Measurements from ENCODE around the gene SLC15A1. TPM values are rescaled to one million over a fixed set of nuclear protein-coding genes. Genes with fewer than 3 reads are reported as not detected.

SLC15A1 gene
- total RNA-seq, 1 experiment from 2014 or later = 1.9 TPM

DNA sequence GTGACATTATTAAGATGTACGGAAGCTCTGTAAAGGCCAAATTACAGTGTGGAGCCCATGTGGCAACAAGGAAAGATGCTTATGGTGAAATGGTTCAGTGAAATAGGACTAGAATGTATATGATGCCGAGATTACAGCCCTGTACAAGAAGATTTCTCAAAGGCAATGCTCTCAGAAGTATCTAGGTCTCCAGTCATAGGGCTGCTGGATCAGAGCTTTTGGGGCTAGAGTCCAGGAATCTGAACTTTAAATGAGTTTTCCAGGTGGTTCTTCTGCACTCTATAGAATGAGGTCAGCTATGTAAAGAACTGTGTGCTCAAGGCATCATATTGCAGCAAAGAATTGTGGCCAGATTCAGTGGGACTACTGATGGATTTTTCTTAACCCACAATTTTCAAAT, 100.2 kb downstream of the SLC15A1 start:
- no peak overlapping the region for H3K4me3 Mint-ChIP-seq
- no peak overlapping the region for H3K4me2 ChIP-seq (ENCODE audit: insufficient read depth, insufficient read length, low read length)
- H3K36me3 Mint-ChIP-seq (ENCODE audit: insufficient read depth in 1 of 3, low read depth in 3 of 3) = no peaks in the 10 kb centered on the region
- H2BK120ac ChIP-seq (ENCODE audit: low read depth, low read length, poor library complexity, severe bottlenecking) = no peak overlapping the region
- no peak overlapping the region for H2BK5ac ChIP-seq (ENCODE audit: insufficient read length, low read length)
- H3T11ph ChIP-seq (ENCODE audit: low read length) = no peak overlapping the region
- H3K23ac ChIP-seq (ENCODE audit: insufficient read length, low read depth, low read length) = no peak overlapping the region
- H4K5ac ChIP-seq (ENCODE audit: insufficient read length, low read depth, low read length) = no peak overlapping the region
- no peak overlapping the region for H2AK5ac ChIP-seq (ENCODE audit: insufficient read length, low read length)
- H3K79me1 ChIP-seq (ENCODE audit: insufficient read depth, low read depth, low read length, poor library complexity, severe bottlenecking) = no peaks in the 10 kb centered on the region
- H2BK15ac ChIP-seq (ENCODE audit: low read depth, low read length) = no peak overlapping the region
- no peak overlapping the region for H4K8ac ChIP-seq (replicated peaks; ENCODE audit: insufficient read length, low read depth, low read length)
- H3K9ac ChIP-seq (ENCODE audit: extremely low read depth, insufficient read length, low read length) = no peak overlapping the region
- no peak overlapping the region for H2BK20ac ChIP-seq (ENCODE audit: low read depth, low read length, poor library complexity, severe bottlenecking)
- no CpG with 5 or more reads among the region's 2 CpGs for whole genome bisulfite sequencing (ENCODE audit: extremely low coverage, insufficient read length, low lambda C conversion rate)
- no peak overlapping the region for H3K27ac Mint-ChIP-seq
- no peak overlapping the region for H3K14ac ChIP-seq (ENCODE audit: insufficient read depth, low read length)
- peaks cover 3% of the 10 kb centered on the region; the same call in 1 of the 2 replicates for H3K27me3 Mint-ChIP-seq (ENCODE audit: low read depth)
- TF ChIP-seq, protein P1, sequence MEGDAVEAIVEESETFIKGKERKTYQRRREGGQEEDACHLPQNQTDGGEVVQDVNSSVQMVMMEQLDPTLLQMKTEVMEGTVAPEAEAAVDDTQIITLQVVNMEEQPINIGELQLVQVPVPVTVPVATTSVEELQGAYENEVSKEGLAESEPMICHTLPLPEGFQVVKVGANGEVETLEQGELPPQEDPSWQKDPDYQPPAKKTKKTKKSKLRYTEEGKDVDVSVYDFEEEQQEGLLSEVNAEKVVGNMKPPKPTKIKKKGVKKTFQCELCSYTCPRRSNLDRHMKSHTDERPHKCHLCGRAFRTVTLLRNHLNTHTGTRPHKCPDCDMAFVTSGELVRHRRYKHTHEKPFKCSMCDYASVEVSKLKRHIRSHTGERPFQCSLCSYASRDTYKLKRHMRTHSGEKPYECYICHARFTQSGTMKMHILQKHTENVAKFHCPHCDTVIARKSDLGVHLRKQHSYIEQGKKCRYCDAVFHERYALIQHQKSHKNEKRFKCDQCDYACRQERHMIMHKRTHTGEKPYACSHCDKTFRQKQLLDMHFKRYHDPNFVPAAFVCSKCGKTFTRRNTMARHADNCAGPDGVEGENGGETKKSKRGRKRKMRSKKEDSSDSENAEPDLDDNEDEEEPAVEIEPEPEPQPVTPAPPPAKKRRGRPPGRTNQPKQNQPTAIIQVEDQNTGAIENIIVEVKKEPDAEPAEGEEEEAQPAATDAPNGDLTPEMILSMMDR (conservative IDR thresholded peaks at IDR 0.05) = no peak
- no peaks in the 10 kb centered on the region for H4K20me1 ChIP-seq (ENCODE audit: control insufficient read depth, insufficient read depth, insufficient read length)
- H4K91ac ChIP-seq (ENCODE audit: insufficient read length, low read depth, low read length) = no peak overlapping the region
- no peaks in the 10 kb centered on the region for H3K79me2 ChIP-seq (ENCODE audit: insufficient read depth, low read length)
- no peak overlapping the region for H3K56ac ChIP-seq (ENCODE audit: insufficient read length, low read depth, low read length)
- H3K18ac ChIP-seq (ENCODE audit: insufficient read length, low read depth, low read length) = no peak overlapping the region
- DNase-seq = no peak
- peaks cover 0 to 2% of the 10 kb centered on the region in 2 experiments; a peak in 1 of 5 replicates for H3K9me3 Mint-ChIP-seq
- H3K23me2 ChIP-seq (ENCODE audit: insufficient read length, low read depth, low read length, poor library complexity, severe bottlenecking) = no peaks in the 10 kb centered on the region
- H3K27ac ChIP-seq (ENCODE audit: insufficient read length, low read depth, low read length) = no peak overlapping the region
- no peak overlapping the region for H3K4ac ChIP-seq (ENCODE audit: low read depth, low read length)
- H2BK12ac ChIP-seq (ENCODE audit: insufficient read length, low read depth, low read length) = no peak overlapping the region
- H3K4me1 ChIP-seq (ENCODE audit: insufficient read depth, low read length) = no peaks in the 10 kb centered on the region; the same call in 1 of the 2 replicates
- H3K9me3 ChIP-seq (ENCODE audit: control insufficient read depth, low read depth, low read length) = no peaks in the 10 kb centered on the region
- no peak overlapping the region for H2AFZ ChIP-seq (ENCODE audit: low read length)
- no peaks in the 10 kb centered on the region for H3K27me3 ChIP-seq (ENCODE audit: insufficient read depth, low read length)
- peaks cover 2 to 5% of the 10 kb centered on the region in 2 experiments; a peak in 3 of 4 replicates for H3K4me1 Mint-ChIP-seq

Measured in H9 (cell line).